Brain pericyte (primary cell): ENCODE data around the gene AGT.

Experiments used
- DNase-seq: peaks from one replicate; pipeline ENCODE4 v3.0.0-alpha.2; 2012; ENCODE audit warnings: low read depth, low spot score

The AGT gene

GRCh38 chr1:230713915-230714764, at the start of gene AGT:
TSS of gene AGT (minus strand) at chr1:230714122. CDS start at chr1:230710823, 3,299 bp downstream.
- DNase-seq = no peak

DNA sequence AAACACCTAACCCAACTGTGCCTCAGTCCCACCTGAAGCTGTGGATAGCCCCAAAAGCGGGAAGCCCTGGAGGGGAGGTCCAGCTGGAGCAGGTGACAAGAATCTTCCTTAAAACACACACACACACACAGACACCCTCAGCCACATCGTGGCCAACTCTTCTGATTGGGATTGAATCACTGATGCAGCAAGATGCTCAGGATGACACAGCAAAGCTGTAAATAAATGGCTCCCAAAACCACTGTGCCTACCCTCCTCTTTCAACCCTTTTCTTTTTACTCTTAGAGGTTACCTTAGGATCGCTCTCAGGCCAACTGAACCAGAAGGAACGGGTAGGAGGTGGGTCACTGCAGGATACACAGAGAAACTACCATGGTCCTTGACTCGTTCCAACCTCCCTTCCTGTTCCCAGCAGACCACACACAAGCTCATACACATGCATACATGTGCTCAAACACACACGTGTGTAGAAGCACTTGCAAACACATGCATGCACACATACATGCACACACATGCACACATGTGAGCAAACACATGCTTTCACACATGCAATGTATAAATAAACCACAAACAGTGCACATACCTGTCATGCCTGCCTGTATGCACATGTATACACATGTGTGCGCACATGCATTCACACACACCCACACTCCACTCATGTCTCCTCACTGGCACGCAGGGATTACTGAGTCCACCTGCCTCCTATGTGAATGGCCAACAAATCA, 47.7 kb upstream of the AGT start:
- no peak for DNase-seq

DNA sequence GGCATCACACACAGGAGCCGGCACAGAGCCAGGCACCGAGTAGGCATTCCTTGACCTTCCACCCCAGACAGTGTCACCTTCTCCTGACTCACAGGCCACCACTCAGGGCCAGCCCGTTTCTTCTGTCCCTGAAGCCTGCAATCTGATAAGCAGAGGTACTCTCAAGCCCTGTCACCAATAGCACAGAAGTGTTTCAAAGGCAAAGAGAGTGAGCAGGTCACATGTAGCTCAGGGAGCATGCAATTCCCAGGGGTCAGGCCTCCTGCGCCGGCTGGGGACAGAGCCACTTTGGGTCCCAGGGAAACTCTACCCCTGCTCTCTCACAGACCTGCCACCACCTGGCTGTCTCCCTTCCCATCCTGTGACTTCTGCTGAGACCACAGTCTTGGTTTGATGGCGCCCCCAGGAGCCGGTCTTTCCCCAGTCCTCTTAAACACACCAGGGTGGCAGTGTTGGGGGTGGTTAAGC, 46.5 kb upstream of the AGT start:
- no peak for DNase-seq

DNA sequence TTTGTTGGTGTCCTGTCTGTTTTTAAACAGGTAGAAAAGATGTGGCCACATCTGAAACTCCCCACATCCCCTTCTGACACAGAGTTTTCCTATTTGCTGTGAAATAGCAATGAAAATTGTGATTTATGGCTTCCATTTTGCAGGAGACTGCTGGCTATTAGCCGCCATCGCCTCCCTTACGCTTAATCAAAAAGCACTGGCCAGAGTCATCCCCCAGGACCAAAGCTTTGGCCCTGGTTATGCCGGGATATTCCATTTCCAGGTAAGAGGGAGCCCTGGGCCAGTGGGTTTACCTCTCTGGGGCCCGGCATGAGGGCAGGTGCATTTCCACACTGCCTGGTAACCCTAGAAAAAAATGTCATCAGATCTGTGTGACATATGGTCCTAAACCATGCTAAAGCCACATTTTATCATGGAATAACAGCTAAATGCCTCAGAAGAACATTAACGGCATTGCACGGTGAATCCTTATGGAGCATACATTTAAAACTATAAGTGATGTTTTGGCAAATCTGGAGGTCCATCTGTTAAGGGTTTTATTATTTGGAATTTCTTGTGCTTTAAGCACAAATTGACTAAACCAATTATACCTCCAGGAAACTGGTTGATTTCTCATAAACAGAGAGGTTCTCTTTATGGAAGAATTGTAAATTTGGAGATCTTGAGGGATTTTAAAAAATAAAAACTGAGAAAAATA, 45.6 kb upstream of the AGT start:
- DNase-seq = no peak

- no peak for DNase-seq
These were observed 44.9 kb upstream of the AGT start for GRCh38 chr1:230758709-230759368.

- no peak for DNase-seq
These were observed 44.2 kb upstream of the AGT start for GRCh38 chr1:230757856-230758708.

- DNase-seq = no peak
These were observed 40.9 kb upstream of the AGT start for GRCh38 chr1:230754796-230755195.

DNA sequence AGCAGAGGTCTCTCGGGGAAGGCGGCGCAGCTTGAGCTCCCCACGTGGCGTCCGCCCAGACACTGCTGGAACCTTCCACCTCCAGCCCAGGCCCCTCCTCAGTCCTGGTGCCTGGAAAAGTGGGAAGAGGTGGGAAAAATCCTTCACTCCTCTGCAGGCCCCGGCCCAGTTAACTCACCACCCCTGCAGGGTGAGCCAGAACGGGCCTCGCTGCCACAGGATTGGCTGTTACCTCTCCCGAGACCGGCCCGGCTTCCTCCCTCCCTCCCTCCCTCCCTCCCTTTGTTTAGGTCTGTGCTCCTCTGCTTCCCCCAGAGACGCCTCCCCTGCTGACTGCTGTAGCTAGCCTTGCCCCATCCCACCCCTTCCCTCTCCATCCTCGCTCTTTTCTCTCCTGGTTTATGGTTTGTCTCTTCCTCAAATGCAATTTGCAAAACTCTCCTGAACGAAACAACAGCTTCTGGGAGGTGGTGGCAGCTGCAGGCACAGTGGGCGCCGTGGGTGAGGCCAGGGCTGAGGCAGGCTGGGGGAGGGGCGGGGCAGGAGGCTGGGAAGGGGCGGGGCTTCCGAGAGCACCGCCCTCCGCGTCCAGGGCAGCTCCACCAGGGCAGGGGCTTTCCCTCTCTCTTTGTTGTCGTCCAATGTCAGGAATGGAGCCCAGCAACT, 39.8 kb upstream of the AGT start:
- no peak for DNase-seq

DNA sequence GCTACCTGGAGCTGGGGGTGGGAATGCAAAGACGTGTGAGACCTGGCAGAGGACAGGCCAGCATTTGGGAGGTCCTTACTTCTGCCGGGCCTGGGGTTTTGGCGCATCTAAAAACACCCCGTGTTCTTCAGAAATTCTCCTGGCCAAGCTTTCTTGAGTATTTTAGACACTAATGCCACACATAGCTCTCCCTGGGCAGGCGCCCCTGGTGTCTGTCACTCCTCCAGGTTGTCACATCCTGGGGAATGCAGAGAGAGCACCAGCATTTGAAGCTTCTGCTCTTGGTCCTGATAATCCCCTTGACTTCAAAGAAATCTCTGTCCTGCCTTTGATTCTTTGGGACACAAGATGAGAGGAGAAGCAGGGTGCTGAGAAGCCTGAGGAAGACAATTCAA, 39.3 kb upstream of the AGT start:
- DNase-seq = no peak

DNA sequence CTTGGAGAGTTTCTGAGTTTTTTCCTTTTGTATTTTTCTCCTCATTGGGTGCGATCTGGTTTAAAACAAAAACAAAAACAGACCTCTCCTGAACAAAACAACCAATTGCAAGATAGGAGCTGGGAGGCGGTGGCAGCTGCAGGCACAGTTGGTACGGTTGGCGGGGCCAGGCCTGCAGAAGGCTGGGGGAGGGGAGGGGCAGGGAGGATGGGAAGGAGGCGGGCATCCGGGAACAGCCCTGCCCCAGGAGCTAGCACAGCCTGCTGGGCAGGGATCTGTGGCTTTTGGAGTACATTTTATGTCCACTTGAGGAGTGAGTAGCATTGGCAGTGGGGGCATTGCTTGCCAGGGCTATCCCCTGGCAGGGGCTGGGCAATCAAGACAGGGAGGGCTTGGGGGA, 38.5 kb upstream of the AGT start:
- no peak for DNase-seq

- DNase-seq = no peak
These were observed 37.2 kb upstream of the AGT start for GRCh38 chr1:230750986-230751625.

GRCh38 chr1:230750576-230750975, 36.7 kb upstream of the AGT start:
- no peak for DNase-seq

GRCh38 chr1:230749635-230750034, 35.7 kb upstream of the AGT start:
- DNase-seq = no peak

- no peak for DNase-seq
These were observed 35.2 kb upstream of the AGT start for GRCh38 chr1:230749150-230749549.

DNA sequence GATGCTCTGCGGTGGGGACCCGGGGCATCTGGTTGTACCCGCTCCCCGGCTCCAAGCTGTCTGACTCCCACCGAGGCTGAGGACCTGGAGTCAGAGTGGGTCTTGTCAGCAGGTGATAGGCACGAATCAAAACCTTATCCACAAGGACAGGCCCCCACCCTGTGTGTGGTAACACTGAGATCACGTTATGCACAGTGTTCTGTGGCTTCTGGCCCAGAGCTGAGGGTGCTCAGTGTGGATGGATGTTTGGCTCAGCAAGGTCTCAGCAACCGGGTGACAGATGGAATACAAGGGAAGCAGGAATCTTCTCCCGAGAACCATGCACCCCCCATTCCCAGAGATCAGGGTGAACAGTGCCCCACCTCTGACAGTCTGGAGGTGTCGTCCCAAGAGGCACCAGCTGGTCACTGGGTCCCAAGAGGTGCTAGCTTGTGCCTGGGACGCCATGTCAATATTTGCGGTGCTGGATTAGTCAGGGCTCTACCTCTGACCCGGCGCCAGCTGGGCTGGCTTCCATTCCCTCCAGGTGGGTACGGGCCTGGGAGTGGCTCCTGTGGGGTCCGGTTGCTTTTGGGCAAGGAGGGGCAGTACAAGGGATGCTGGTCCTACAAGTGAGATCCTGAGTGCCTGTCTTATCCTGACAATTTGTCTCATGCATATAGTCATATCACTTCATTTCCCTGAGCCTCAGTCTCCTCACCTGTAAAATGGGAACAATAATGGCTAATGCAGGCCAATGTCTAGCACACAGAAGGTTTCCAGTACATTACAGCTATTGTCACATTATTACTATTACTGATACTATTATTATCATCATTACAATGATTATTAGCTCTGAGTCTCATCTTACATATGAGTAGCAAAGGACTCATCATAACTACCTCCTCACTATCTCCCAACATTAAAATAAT, 34.2 kb upstream of the AGT start:
- no peak for DNase-seq

- no peak for DNase-seq
These were observed 33.3 kb upstream of the AGT start, which contains the start of gene CAPN9 for GRCh38 chr1:230747127-230747730. TSS of gene CAPN9 (plus strand) at chr1:230747388. CDS start at chr1:230747497, 109 bp downstream.

GRCh38 chr1:230746617-230747016, 32.7 kb upstream of the AGT start:
- no peak for DNase-seq

- DNase-seq = no peak
These were observed 31.1 kb upstream of the AGT start for GRCh38 chr1:230745071-230745470.
